Lower leg skin (tissue), 4 donors: ENCODE measurements around the gene MDH1B. TPM values are rescaled to one million over a fixed set of nuclear protein-coding genes. Genes with fewer than 3 reads are reported as not detected.

Experiments used
- DNase-seq, 2 donors: peaks; one replicate each; pipeline ENCODE4 v3.0.0-alpha.2; 2019; ENCODE audit warnings: low spot score in 2 of 2
- H3K4me3 ChIP-seq: fragments of 200-600 bp; sonication (generic); 2 replicates; pipeline ENCODE4 v1.5.1; 2017; ENCODE audit warnings: mild to moderate bottlenecking, low read depth; ENCODE audit not compliant: poor library complexity, severe bottlenecking
- POLR2A ChIP-seq, 2 donors: fragments of 450-650 bp; IDR thresholded peaks; one replicate each; pipeline ENCODE4 v1.6.1; 2016 to 2017; ENCODE audit warnings: antibody characterized with exemption in 2 of 2, mild to moderate bottlenecking in 1 of 2, moderate library complexity in 1 of 2
- WGBS, 2 donors: methylation state at CpG; one replicate each; pipeline ENCODE4 v1.1.5; 2018; 5-methylcytosine and 5-hydroxymethylcytosine counted together
- intact Hi-C: fragments of 100-400 bp; cut with DNase I; formaldehyde crosslinking; loops from one replicate; pipeline ENCODE4 v1.15.0; 2023; ENCODE audit warnings: low total_unique reads
- total RNA-seq, 4 donors: library from RNA; depleted of rRNA; stranded (reverse); fragments of >200 nt; gene quantifications; one replicate each; pipeline ENCODE4 v1.1.0, GENCODE V29; 2016
- TF ChIP-seq, protein P1 (sequence below), 3 donors: fragments of 450-650 bp; IDR thresholded peaks; one replicate each; pipeline ENCODE4 v1.5.1; 2016; ENCODE audit warnings: antibody characterized with exemption in 3 of 3, mild to moderate bottlenecking in 3 of 3, moderate library complexity in 2 of 3

Gene MDH1B
- total RNA-seq, 4 donors from 2014 or later, result 0.10 to 1.1 (median 0.46) TPM

DNA sequence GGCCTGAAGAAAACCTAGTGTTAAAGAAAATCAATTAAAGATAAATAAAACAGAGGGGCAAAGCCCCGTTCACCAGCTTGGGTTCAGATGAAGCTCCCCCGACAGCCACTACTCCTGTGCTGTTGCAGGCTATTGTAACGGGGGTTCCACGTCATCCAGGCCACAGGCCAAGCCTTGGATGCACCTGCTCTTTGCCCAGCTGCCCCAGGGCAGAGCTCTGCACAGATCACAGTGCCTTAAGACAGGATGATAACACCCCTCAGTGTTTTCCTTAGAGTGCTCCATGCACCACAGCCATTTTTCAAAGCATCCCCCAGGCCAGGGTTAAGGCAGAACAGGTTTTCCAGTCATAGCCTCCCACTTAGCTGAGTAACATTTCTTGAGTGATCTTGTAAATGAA is 32.2 kb upstream of the MDH1B start:
- DNase-seq, result no peak
- H3K4me3 ChIP-seq, result no peak overlapping the region
- intact Hi-C loops, result no loop called here
- no peak for TF ChIP-seq POLR2A (IDR thresholded peaks at IDR 0.05)
- TF ChIP-seq, protein P1, sequence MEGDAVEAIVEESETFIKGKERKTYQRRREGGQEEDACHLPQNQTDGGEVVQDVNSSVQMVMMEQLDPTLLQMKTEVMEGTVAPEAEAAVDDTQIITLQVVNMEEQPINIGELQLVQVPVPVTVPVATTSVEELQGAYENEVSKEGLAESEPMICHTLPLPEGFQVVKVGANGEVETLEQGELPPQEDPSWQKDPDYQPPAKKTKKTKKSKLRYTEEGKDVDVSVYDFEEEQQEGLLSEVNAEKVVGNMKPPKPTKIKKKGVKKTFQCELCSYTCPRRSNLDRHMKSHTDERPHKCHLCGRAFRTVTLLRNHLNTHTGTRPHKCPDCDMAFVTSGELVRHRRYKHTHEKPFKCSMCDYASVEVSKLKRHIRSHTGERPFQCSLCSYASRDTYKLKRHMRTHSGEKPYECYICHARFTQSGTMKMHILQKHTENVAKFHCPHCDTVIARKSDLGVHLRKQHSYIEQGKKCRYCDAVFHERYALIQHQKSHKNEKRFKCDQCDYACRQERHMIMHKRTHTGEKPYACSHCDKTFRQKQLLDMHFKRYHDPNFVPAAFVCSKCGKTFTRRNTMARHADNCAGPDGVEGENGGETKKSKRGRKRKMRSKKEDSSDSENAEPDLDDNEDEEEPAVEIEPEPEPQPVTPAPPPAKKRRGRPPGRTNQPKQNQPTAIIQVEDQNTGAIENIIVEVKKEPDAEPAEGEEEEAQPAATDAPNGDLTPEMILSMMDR (IDR thresholded peaks at IDR 0.05), result no peak
- WGBS, 2 donors, result 75 to 81% methylated on average over 4 of the region's 4 CpGs

DNA sequence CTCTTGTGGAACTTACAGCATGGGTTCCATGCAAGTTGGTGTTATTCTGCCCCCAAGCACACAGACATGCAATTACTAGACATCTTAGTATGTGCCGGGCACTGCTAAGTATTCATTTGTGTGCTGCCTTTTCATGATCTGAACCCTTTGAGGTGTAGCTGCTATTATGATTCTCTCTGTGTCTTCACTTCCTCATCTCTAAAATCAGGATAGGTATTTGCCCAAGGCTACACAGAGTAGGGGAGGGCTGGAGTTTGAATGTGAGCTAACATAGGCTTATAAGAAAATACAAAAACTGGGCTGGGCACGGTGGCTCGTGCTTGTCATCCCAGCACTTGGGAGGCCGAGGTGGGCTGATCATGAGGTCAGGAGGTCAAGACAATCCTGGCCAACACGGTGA is 27.5 kb upstream of the MDH1B start:
- no peak for DNase-seq
- no peak for TF ChIP-seq POLR2A (IDR thresholded peaks at IDR 0.05)
- TF ChIP-seq, protein P1 (IDR thresholded peaks at IDR 0.05), result no peak
- intact Hi-C loops, result no loop called here
- 78 to 80% methylated on average over 5 of the region's 5 CpGs for WGBS, 2 donors
- no peak overlapping the region for H3K4me3 ChIP-seq

DNA sequence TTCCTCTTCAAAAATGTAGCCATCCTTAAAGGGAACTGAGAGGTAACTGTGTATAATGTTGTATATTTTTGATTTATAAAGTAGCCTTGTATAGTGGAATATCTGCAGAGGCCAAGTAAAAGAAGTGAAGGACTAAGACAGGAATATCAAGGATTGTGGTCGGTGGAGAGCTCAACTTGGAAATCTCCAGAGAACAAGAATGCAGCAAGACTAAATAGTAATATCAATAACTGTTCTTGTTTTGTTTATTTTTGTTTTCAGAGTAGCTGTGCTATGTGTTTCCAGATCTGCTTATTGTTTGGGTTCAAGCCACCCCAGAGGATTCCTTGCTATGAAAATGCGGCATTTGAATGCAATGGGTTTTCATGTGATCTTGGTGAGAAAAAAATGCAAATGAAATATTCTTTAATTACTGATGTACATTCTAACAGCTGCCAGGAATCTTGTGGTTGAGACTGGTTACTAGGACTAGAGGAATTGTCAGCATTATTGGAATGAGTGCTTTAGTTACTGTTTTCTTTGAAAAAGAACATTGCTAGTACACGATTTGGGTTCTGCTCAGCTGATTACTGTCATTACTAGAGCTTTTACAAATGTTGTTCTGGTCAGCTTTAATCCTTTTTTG is 25.3 kb upstream of the MDH1B start:
- WGBS, 2 donors, result 78 to 80% methylated on average over 3 of the region's 3 CpGs
- DNase-seq, result no peak
- TF ChIP-seq, protein P1 (IDR thresholded peaks at IDR 0.05), result no peak
- TF ChIP-seq POLR2A (IDR thresholded peaks at IDR 0.05), result no peak
- no peak overlapping the region for H3K4me3 ChIP-seq
- intact Hi-C loops, result no loop called here

DNA sequence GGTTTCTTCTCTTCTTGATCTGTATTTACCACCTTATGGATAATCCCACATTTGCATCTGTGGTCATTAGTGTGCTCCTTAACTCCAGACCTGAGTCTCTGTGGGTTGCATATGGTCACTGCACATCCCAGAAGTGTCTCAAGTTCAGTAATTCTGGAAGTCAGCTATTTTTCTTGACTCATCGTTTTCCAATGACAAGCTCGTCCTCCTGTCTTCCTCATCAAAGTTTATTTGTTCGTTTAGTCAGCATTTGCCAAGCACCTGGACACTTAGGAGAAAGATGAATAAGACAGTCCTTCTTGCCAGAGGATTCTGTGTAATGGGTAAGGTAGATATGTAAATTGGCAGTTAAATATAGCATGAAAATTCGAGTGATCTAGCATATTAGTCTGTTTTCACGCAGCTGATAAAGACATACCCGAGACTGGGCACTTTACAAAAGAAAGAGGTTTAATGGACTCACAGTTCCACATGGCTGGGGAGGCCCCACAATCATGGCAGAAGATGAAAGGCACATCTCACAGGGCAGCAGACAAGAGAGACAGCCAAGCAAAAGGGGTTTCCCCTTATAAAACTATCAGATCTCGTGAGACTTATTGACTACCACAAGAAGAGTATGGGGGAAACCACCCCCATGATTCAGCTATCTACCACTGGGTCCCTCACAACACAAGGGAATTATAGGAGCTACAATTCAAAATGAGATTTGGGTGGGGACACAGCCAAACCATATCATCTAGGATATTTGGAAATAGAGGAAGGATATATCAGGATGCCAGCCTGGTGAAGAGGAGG is 19.6 kb upstream of the MDH1B start:
- WGBS, 2 donors, result 89 to 91% methylated on average over 7 of the region's 7 CpGs
- TF ChIP-seq POLR2A (IDR thresholded peaks at IDR 0.05), result no peak
- TF ChIP-seq, protein P1 (IDR thresholded peaks at IDR 0.05), result no peak
- no peak for DNase-seq
- intact Hi-C loops, result loop anchor here (5.0 kb wide), 1 partner anchor 938 kb away; no protein-coding TSS in a partner anchor
- no peak overlapping the region for H3K4me3 ChIP-seq

DNA sequence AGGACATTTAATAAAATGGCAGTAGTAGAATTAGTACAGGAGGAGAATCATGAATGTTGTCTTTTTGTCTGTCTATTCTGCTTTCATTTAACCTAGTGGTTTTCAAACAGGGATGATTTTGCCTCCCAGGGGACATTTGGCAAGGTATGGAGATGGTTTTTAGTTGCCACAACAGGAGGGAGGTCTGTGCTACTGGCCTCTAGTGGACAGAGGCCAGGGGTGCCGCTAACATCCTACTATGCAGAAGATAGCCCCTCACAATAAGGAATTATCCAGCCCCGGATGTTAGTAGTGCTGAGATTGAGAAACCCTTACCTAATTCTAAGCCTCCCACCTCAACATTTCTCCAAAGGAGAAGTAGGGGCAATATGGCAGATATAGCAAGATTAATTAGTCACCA is 18.6 kb upstream of the MDH1B start:
- H3K4me3 ChIP-seq, result no peak overlapping the region
- TF ChIP-seq, protein P1 (IDR thresholded peaks at IDR 0.05), result no peak
- no peak for TF ChIP-seq POLR2A (IDR thresholded peaks at IDR 0.05)
- no peak for DNase-seq
- WGBS, 2 donors, result 88 to 93% methylated on average over 2 of the region's 2 CpGs
- intact Hi-C loops, result loop anchor here (5.0 kb wide), 1 partner anchor 939 kb away; no protein-coding TSS in a partner anchor
